Measurements from ENCODE around the gene LITAF. TPM values are rescaled to one million over a fixed set of nuclear protein-coding genes. Genes with fewer than 3 reads are reported as not detected.

Gene LITAF
- total RNA-seq, 1 experiment from 2014 or later, result 84.2 TPM

DNA sequence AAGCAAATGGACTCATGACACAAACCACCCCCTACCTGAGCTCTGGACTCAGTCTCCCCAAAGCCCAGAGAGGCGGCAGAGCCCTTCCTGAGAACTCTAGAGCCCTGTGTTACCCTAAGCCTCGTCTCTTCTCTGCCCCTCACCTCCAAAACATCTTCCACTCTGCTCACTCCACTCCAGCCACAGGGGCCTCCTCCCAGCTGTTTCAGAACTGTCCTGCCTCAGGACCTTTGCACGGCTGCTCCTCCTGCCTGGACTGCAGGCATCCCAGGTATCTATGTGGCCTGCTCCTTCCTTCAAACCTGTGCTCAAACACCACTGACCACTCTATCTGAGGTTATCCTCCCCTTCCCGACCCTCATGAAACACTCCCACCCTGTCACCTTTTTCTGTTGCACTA, 12.9 kb upstream of the LITAF start:
- POLR2A ChIA-PET, result no interaction called here
- intact Hi-C loops (cut with micrococcal nuclease), result no loop called here
- Histone ChIP-seq H2AFZ (ENCODE audit: low read depth, low read length, poor library complexity, severe bottlenecking) (no peak overlapping the region), H3K27me3 (ENCODE audit: insufficient read depth, low read length) (no peaks in the 10 kb centered on the region), H3K9me2 (ENCODE audit: insufficient read depth) (no peaks in the 10 kb centered on the region), H3K4me3 (replicated peaks in 1 of 2; ENCODE audit: low read depth in 1 of 2, low read length in 2 of 2) (no peak overlapping the region), H3K4me1 (ENCODE audit: control insufficient read depth in 1 of 2, insufficient read depth in 2 of 2, low read length in 2 of 2) (peaks cover 11 to 24% of the 10 kb centered on the region in 2 experiments), H3K36me3 (ENCODE audit: control insufficient read depth in 1 of 2, insufficient read depth in 2 of 2, low read length in 2 of 2) (no peaks in the 10 kb centered on the region), H3K27ac (ENCODE audit: low read depth, low read length) (no peak overlapping the region), H3K4me2 (ENCODE audit: low read length) (no peak overlapping the region), H3K79me2 (ENCODE audit: insufficient read depth, low read length) (no peaks in the 10 kb centered on the region), H4K20me1 (ENCODE audit: insufficient read depth) (no peaks in the 10 kb centered on the region), H3K9ac (ENCODE audit: low read length) (no peak overlapping the region), H3K9me3 (ENCODE audit: control insufficient read depth in 1 of 2, insufficient read depth in 1 of 2, low read depth in 1 of 2, low read length in 2 of 2) (no peaks in the 10 kb centered on the region)
- ATAC-seq (no peak), DNase-seq (ENCODE audit: low read depth, low spot score) (no peak)
- RAD21 ChIA-PET (ENCODE audit: low non-redundant PET in 1 of 2, low total read pairs in 2 of 2, uncharacterized antibody in 2 of 2, unreplicated experiment in 2 of 2), result no interaction called here
- TF ChIP-seq MAX (IDR thresholded peaks at IDR 0.05) (no peak), JUND (IDR thresholded peaks at IDR 0.05) (no peak), SP1 (IDR thresholded peaks at IDR 0.05; ENCODE audit: low read depth) (no peak), ZNF274 (IDR thresholded peaks at IDR 0.05; ENCODE audit: low read depth, low read length) (no peak), POLR2A (IDR thresholded peaks at IDR 0.05; ENCODE audit: borderline replicate concordance, extremely low read depth, insufficient read depth, insufficient read length) (no peak), TCF7L2 (IDR thresholded peaks at IDR 0.05; ENCODE audit: borderline replicate concordance, extremely low read depth, insufficient read depth, insufficient read length) (no peak), RAD21 (IDR thresholded peaks at IDR 0.05; ENCODE audit: low read depth) (no peak), CEBPB (IDR thresholded peaks at IDR 0.05; ENCODE audit: low read depth) (no peak), SIN3A (IDR thresholded peaks at IDR 0.05; ENCODE audit: low read depth) (no peak), SRF (IDR thresholded peaks at IDR 0.05; ENCODE audit: low read depth) (no peak), ELF1 (IDR thresholded peaks at IDR 0.05; ENCODE audit: borderline replicate concordance, low read depth) (no peak), EZH2 (IDR thresholded peaks at IDR 0.05) (no peak), POLR2AphosphoS5 (IDR thresholded peaks at IDR 0.05; ENCODE audit: low read depth, low read length) (no peak), EGR1 (IDR thresholded peaks at IDR 0.05; ENCODE audit: low read depth) (no peak), FOSL1 (IDR thresholded peaks at IDR 0.05; ENCODE audit: low read depth) (no peak), EZH2phosphoT487 (IDR thresholded peaks at IDR 0.05; ENCODE audit: borderline replicate concordance) (no peak)
- TF ChIP-seq, protein P1, sequence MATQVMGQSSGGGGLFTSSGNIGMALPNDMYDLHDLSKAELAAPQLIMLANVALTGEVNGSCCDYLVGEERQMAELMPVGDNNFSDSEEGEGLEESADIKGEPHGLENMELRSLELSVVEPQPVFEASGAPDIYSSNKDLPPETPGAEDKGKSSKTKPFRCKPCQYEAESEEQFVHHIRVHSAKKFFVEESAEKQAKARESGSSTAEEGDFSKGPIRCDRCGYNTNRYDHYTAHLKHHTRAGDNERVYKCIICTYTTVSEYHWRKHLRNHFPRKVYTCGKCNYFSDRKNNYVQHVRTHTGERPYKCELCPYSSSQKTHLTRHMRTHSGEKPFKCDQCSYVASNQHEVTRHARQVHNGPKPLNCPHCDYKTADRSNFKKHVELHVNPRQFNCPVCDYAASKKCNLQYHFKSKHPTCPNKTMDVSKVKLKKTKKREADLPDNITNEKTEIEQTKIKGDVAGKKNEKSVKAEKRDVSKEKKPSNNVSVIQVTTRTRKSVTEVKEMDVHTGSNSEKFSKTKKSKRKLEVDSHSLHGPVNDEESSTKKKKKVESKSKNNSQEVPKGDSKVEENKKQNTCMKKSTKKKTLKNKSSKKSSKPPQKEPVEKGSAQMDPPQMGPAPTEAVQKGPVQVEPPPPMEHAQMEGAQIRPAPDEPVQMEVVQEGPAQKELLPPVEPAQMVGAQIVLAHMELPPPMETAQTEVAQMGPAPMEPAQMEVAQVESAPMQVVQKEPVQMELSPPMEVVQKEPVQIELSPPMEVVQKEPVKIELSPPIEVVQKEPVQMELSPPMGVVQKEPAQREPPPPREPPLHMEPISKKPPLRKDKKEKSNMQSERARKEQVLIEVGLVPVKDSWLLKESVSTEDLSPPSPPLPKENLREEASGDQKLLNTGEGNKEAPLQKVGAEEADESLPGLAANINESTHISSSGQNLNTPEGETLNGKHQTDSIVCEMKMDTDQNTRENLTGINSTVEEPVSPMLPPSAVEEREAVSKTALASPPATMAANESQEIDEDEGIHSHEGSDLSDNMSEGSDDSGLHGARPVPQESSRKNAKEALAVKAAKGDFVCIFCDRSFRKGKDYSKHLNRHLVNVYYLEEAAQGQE (IDR thresholded peaks at IDR 0.05; ENCODE audit: low read depth), result no peak
- TF ChIP-seq, protein P2, sequence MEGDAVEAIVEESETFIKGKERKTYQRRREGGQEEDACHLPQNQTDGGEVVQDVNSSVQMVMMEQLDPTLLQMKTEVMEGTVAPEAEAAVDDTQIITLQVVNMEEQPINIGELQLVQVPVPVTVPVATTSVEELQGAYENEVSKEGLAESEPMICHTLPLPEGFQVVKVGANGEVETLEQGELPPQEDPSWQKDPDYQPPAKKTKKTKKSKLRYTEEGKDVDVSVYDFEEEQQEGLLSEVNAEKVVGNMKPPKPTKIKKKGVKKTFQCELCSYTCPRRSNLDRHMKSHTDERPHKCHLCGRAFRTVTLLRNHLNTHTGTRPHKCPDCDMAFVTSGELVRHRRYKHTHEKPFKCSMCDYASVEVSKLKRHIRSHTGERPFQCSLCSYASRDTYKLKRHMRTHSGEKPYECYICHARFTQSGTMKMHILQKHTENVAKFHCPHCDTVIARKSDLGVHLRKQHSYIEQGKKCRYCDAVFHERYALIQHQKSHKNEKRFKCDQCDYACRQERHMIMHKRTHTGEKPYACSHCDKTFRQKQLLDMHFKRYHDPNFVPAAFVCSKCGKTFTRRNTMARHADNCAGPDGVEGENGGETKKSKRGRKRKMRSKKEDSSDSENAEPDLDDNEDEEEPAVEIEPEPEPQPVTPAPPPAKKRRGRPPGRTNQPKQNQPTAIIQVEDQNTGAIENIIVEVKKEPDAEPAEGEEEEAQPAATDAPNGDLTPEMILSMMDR (IDR thresholded peaks at IDR 0.05 in 2 of 3, conservative IDR thresholded peaks at IDR 0.05 in 1 of 3; ENCODE audit: borderline replicate concordance in 1 of 3, insufficient read depth in 1 of 3, low read depth in 2 of 3, low read length in 2 of 3), result no peak
- CTCF ChIA-PET, result interaction anchor here (0.6 kb wide), 1 partner anchor 214 kb away, joined by 4 read pairs; no protein-coding TSS in a partner anchor
- BruUV-seq (replicated peaks), result no TSS peak

Data from HCT116 (cell line).